CD8-positive, alpha-beta memory T cell (primary cell): ENCODE results near the gene PDGFA. TPM values are rescaled to one million over a fixed set of nuclear protein-coding genes. Genes with fewer than 3 reads are reported as not detected.

Experiments used
- CTCF ChIA-PET: fragments of 350-600 bp; sonication (Branson Sonifier 250); formaldehyde crosslinking; loops from one replicate; lab custom pipeline; 2021; ENCODE audit warnings: antibody characterized with exemption; lab: Charles Lee
- POLR2A ChIA-PET: fragments of 350-600 bp; sonication (Branson Sonifier 250); formaldehyde crosslinking; loops from one replicate; lab custom pipeline; 2021; ENCODE audit warnings: antibody characterized with exemption; lab: Charles Lee
- DNase-seq, 5 donors: peaks; one replicate each; pipeline versions ENCODE4 v3.0.0 to v3.0.0-alpha.2; 2020 to 2022; ENCODE audit warnings: mixed read lengths in 1 of 5
- H3K27ac ChIP-seq: one replicate; pipeline ENCODE4 v1.7.0; 2013; ENCODE audit warnings: low read depth, mild to moderate bottlenecking, low read length, moderate library complexity
- H3K27me3 ChIP-seq: 2 replicates; pipeline ENCODE4 v1.7.0; 2013; ENCODE audit warnings: low read length, mild to moderate bottlenecking; ENCODE audit not compliant: insufficient read depth, poor library complexity, severe bottlenecking
- H3K36me3 ChIP-seq: 2 replicates; pipeline ENCODE4 v1.7.0; 2013; ENCODE audit warnings: mild to moderate bottlenecking, low read length, moderate library complexity; ENCODE audit not compliant: insufficient read depth
- H3K4me1 ChIP-seq: 2 replicates; pipeline ENCODE4 v1.7.0; 2013; ENCODE audit warnings: mild to moderate bottlenecking, low read length, moderate library complexity; ENCODE audit not compliant: insufficient read depth
- H3K4me3 ChIP-seq: 2 replicates; pipeline ENCODE4 v1.7.0; 2013; ENCODE audit warnings: mild to moderate bottlenecking, low read length
- H3K9me3 ChIP-seq: 2 replicates; pipeline ENCODE4 v1.7.0; 2013; ENCODE audit warnings: mild to moderate bottlenecking, low read length
- H3K27ac Mint-ChIP-seq, 8 donors: one replicate each; pipeline ENCODE4 v1.8.0; 2020 to 2021; ENCODE audit warnings: mixed read lengths in 8 of 8, mild to moderate bottlenecking in 6 of 8, inconsistent platforms in 3 of 8, moderate library complexity in 3 of 8
- H3K27me3 Mint-ChIP-seq, 2 donors: one replicate each; pipeline ENCODE4 v1.8.0; 2020 to 2021; ENCODE audit warnings: mixed read lengths in 2 of 2, mild to moderate bottlenecking in 1 of 2, moderate library complexity in 1 of 2
- H3K36me3 Mint-ChIP-seq, 3 donors: one replicate each; pipeline ENCODE4 v1.8.0; 2020 to 2021; ENCODE audit warnings: mixed read lengths in 3 of 3, inconsistent platforms in 1 of 3, mild to moderate bottlenecking in 1 of 3
- H3K4me1 Mint-ChIP-seq, 3 donors: one replicate each; pipeline ENCODE4 v1.8.0; 2020 to 2021; ENCODE audit warnings: mixed read lengths in 3 of 3, inconsistent platforms in 1 of 3, mild to moderate bottlenecking in 1 of 3
- H3K4me3 Mint-ChIP-seq, 7 donors: one replicate each; pipeline ENCODE4 v1.8.0; 2020 to 2021; ENCODE audit warnings: mixed read lengths in 7 of 7, mild to moderate bottlenecking in 6 of 7, moderate library complexity in 4 of 7, inconsistent platforms in 2 of 7
- H3K9me3 Mint-ChIP-seq, 5 donors: one replicate each; pipeline ENCODE4 v1.8.0; 2020 to 2022; ENCODE audit warnings: mixed read lengths in 5 of 5, mild to moderate bottlenecking in 3 of 5, moderate library complexity in 2 of 5, inconsistent platforms in 1 of 5
- polyA plus RNA-seq: library from polyadenylated mRNA; unstranded; fragments of 300-500 nt; fragmentation: Illumina TruSeq; gene quantifications from one replicate; pipeline ENCODE4 v1.2.3, GENCODE V29; 2021
- total RNA-seq, 2 experiments: library from RNA; stranded (reverse); gene quantifications; one replicate each; pipeline ENCODE4 v1.2.3, GENCODE V29; 2021

PDGFA gene
- total and polyA plus RNA-seq, 3 experiments from 2014 or later, result 0.68 to 11.9 (median 11.6) TPM

DNA sequence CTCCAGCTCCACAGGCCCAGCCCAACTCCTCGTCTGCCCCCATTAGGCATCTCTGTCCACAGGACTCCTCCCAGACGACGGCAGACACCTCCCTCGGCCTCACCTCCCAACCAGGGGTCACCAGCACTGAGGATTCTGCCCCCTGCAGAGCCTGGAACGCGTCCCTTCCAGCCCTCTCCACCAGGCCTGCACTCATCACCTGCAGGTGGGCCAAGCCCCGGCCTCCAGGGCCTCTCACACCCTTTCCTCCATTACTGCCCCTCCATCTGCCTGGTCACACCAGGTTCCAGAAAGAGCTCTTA is 42.7 kb upstream of the PDGFA start:
- CTCF ChIA-PET, result no interaction called here
- Mint-ChIP-seq H3K4me1 (peaks cover 3 to 4% (median 4%) of the 10 kb centered on the region in 3 donors), H3K27ac (peak overlapping the region in 2 of 8 donors; percentile 51), H3K9me3 (no peaks in the 10 kb centered on the region), H3K36me3 (no peaks in the 10 kb centered on the region), H3K27me3 (no peaks in the 10 kb centered on the region), H3K4me3 (no peak overlapping the region)
- Histone ChIP-seq H3K27me3 (no peaks in the 10 kb centered on the region), H3K27ac (no peak overlapping the region), H3K4me1 (no peaks in the 10 kb centered on the region), H3K4me3 (no peak overlapping the region), H3K36me3 (no peaks in the 10 kb centered on the region), H3K9me3 (no peaks in the 10 kb centered on the region)
- DNase-seq, result no peak
- POLR2A ChIA-PET, result no interaction called here

GRCh38 chr7:561631-562373 is 42.2 kb upstream of the PDGFA start:
- H3K27me3 Mint-ChIP-seq, result no peaks in the 10 kb centered on the region
- POLR2A ChIA-PET, result no interaction called here

DNA sequence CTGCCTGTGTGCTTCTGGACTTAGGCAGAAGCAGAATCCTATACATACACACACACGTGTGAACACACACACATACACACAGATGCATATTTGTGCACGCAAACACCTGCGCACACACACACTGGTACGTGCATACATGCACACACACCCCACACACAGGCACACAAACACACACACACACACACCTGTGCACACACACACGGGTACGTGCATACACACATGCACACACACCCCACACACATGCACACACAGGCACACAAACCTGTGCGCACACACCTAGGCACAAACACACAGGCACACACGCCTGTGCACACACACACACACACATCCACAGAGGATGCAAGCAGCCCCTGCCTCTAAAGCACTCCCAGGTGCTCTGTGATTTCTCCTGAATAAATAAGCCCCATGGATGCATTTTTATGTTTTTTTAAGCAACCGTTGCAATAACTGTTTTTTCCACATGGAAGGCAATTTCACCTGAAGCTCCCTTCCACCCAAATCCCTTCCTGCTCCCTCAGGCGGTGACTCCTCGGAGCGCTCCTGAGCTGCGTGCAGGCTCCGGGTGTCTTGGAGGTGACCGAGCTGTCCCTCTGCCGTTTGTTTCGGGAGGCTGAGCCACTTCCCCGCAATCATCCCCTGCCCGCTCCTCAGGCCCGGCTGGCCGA is 41.5 kb upstream of the PDGFA start:
- ChIA-PET CTCF (no interaction called here), POLR2A (no interaction called here)
- no peak for DNase-seq
- Histone ChIP-seq H3K27me3 (no peaks in the 10 kb centered on the region), H3K9me3 (no peaks in the 10 kb centered on the region), H3K27ac (no peak overlapping the region), H3K36me3 (no peaks in the 10 kb centered on the region), H3K4me1 (no peaks in the 10 kb centered on the region), H3K4me3 (no peak overlapping the region)
- H3K9me3 Mint-ChIP-seq, result no peaks in the 10 kb centered on the region
- peak overlapping the region in 2 of 8 donors; percentile 33 to 43 for H3K27ac Mint-ChIP-seq
- H3K27me3 Mint-ChIP-seq, result no peaks in the 10 kb centered on the region
- H3K4me3 Mint-ChIP-seq, result no peak overlapping the region
- H3K36me3 Mint-ChIP-seq, result no peaks in the 10 kb centered on the region
- peaks cover 3 to 4% (median 4%) of the 10 kb centered on the region in 3 donors for H3K4me1 Mint-ChIP-seq

More at GRCh38 chr7:561631-562373, 42.2 kb upstream of the PDGFA start:
- DNase-seq, result no peak
- no peaks in the 10 kb centered on the region for H3K27me3 ChIP-seq
- no peaks in the 10 kb centered on the region for H3K36me3 ChIP-seq
- H3K4me3 ChIP-seq, result no peak overlapping the region
- H3K4me1 ChIP-seq, result no peaks in the 10 kb centered on the region
- H3K36me3 Mint-ChIP-seq, result no peaks in the 10 kb centered on the region
- no peaks in the 10 kb centered on the region for H3K9me3 ChIP-seq
- CTCF ChIA-PET, result no interaction called here
- no peak overlapping the region for H3K27ac ChIP-seq
- H3K4me3 Mint-ChIP-seq, result no peak overlapping the region
- no peaks in the 10 kb centered on the region for H3K9me3 Mint-ChIP-seq
- H3K27ac Mint-ChIP-seq, result peak overlapping the region in 1 of 8 donors; percentile 33
- H3K4me1 Mint-ChIP-seq, result peaks cover 3 to 4% (median 4%) of the 10 kb centered on the region in 3 donors

- Histone ChIP-seq H3K27me3 (no peaks in the 10 kb centered on the region), H3K4me1 (no peaks in the 10 kb centered on the region), H3K9me3 (no peaks in the 10 kb centered on the region), H3K4me3 (no peak overlapping the region), H3K36me3 (no peaks in the 10 kb centered on the region), H3K27ac (no peak overlapping the region)
- CTCF ChIA-PET, result no interaction called here
- no peak overlapping the region for H3K4me3 Mint-ChIP-seq
- no peak overlapping the region for H3K27ac Mint-ChIP-seq
- no peak for DNase-seq
- peaks cover 3 to 4% (median 4%) of the 10 kb centered on the region in 3 donors for H3K4me1 Mint-ChIP-seq
- no peaks in the 10 kb centered on the region for H3K36me3 Mint-ChIP-seq
- POLR2A ChIA-PET, result no interaction called here
- no peaks in the 10 kb centered on the region for H3K27me3 Mint-ChIP-seq
- no peaks in the 10 kb centered on the region for H3K9me3 Mint-ChIP-seq
Measured at GRCh38 chr7:559396-559705, 39.7 kb upstream of the PDGFA start.

- H3K9me3 Mint-ChIP-seq, result no peaks in the 10 kb centered on the region
- ChIA-PET CTCF (no interaction called here), POLR2A (no interaction called here)
Measured at GRCh38 chr7:557558-557881, 37.9 kb upstream of the PDGFA start.

DNA sequence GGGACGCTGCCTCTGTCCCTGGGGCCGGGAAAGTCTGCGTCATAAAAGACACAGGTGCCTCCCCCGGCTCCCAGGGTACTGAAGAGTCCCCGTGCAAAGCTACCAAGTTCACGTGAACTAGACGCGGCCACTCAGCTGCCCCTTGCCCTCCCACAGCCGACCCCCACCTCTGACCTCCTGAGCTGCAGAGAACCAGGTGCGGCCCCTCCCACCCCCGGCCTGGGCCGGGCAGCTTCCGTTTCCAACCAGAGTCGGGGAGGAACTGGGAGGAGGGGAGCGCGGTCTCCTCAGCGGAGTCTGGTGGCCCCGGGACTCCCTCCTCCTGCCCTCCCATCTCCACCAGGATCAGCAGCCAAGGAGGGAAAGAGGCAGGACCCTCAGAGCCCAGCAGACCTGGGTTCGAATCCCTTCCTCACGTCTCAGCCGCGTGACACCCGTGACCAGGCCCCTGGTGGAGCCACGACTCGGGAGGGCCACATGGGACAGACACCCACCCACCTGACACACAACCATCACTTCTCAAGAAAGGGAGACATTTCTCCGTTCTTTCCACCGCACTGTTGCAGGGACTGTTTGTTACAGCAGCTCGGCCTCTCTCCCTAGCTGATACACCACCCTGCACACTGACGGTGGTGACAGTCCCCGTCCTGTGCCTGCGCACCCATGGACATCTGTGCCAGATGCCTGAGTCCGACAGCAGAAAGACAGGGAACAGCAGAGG is 37.4 kb upstream of the PDGFA start:
- H3K4me1 ChIP-seq, result no peaks in the 10 kb centered on the region
- CTCF ChIA-PET, result no interaction called here
- Mint-ChIP-seq H3K36me3 (no peaks in the 10 kb centered on the region), H3K9me3 (no peaks in the 10 kb centered on the region), H3K4me1 (no peaks in the 10 kb centered on the region), H3K4me3 (no peak overlapping the region), H3K27ac (no peak overlapping the region), H3K27me3 (no peaks in the 10 kb centered on the region)
- no peaks in the 10 kb centered on the region for H3K9me3 ChIP-seq
- H3K27ac ChIP-seq, result no peak overlapping the region
- H3K27me3 ChIP-seq, result no peaks in the 10 kb centered on the region
- no peak for DNase-seq
- no peak overlapping the region for H3K4me3 ChIP-seq
- POLR2A ChIA-PET, result no interaction called here
- H3K36me3 ChIP-seq, result no peaks in the 10 kb centered on the region

More at GRCh38 chr7:557558-557881, 37.9 kb upstream of the PDGFA start:
- Histone ChIP-seq H3K4me1 (no peaks in the 10 kb centered on the region), H3K27ac (no peak overlapping the region), H3K27me3 (no peaks in the 10 kb centered on the region), H3K9me3 (no peaks in the 10 kb centered on the region), H3K36me3 (no peaks in the 10 kb centered on the region), H3K4me3 (no peak overlapping the region)
- no peak for DNase-seq
- H3K4me3 Mint-ChIP-seq, result no peak overlapping the region
- H3K36me3 Mint-ChIP-seq, result no peaks in the 10 kb centered on the region
- H3K4me1 Mint-ChIP-seq, result peaks cover under 1 to 2% (median under 1%) of the 10 kb centered on the region in 3 donors
- H3K27me3 Mint-ChIP-seq, result no peaks in the 10 kb centered on the region
- no peak overlapping the region for H3K27ac Mint-ChIP-seq

GRCh38 chr7:556291-556826 is 36.7 kb upstream of the PDGFA start:
- Histone ChIP-seq H3K9me3 (no peaks in the 10 kb centered on the region), H3K36me3 (no peaks in the 10 kb centered on the region), H3K27ac (no peak overlapping the region), H3K4me3 (no peak overlapping the region), H3K4me1 (no peaks in the 10 kb centered on the region), H3K27me3 (no peaks in the 10 kb centered on the region)
- no peaks in the 10 kb centered on the region for H3K4me1 Mint-ChIP-seq
- ChIA-PET POLR2A (no interaction called here), CTCF (no interaction called here)
- no peak overlapping the region for H3K4me3 Mint-ChIP-seq
- no peaks in the 10 kb centered on the region for H3K9me3 Mint-ChIP-seq
- H3K27me3 Mint-ChIP-seq, result no peaks in the 10 kb centered on the region
- no peak for DNase-seq
- no peaks in the 10 kb centered on the region for H3K36me3 Mint-ChIP-seq
- peak overlapping the region in 1 of 8 donors; percentile 60 for H3K27ac Mint-ChIP-seq

GRCh38 chr7:555551-556160 is 36.0 kb upstream of the PDGFA start:
- H3K27ac Mint-ChIP-seq, result peak overlapping the region in 1 of 8 donors; percentile 54
- H3K4me1 ChIP-seq, result no peaks in the 10 kb centered on the region
- ChIA-PET CTCF (no interaction called here), POLR2A (no interaction called here)
- H3K27me3 ChIP-seq, result no peaks in the 10 kb centered on the region
- no peak overlapping the region for H3K4me3 Mint-ChIP-seq
- no peaks in the 10 kb centered on the region for H3K9me3 ChIP-seq
- no peak overlapping the region for H3K4me3 ChIP-seq
- no peaks in the 10 kb centered on the region for H3K9me3 Mint-ChIP-seq
- no peaks in the 10 kb centered on the region for H3K36me3 ChIP-seq
- H3K4me1 Mint-ChIP-seq, result no peaks in the 10 kb centered on the region
- no peaks in the 10 kb centered on the region for H3K36me3 Mint-ChIP-seq
- DNase-seq, result no peak
- H3K27ac ChIP-seq, result no peak overlapping the region
- H3K27me3 Mint-ChIP-seq, result no peaks in the 10 kb centered on the region
